NCI-H69 (cell line): ENCODE results near the gene WFDC8.
A peak's percentile ranks its signal among the peaks of the same experiment; 100 is the strongest.
"Not testable (repeated sequence)": the region's sequence is repeated elsewhere in the genome, so short reads cannot be mapped to it uniquely, and the experiment has no call there.

Source experiments
- DNase-seq: peaks from one replicate; lab custom pipeline; 2025; lab: John Stamatoyannopoulos, UW

WFDC8 gene

GRCh38 chr20:45579184-45579583 lies at the start of gene WFDC8:
Gene WFDC8 (minus strand): TSS chr20:45579284. CDS start chr20:45579247, 37 bp downstream.
- DNase-seq, result no peak

- no peak for DNase-seq
Observed at GRCh38 chr20:45626540-45626939, 47.5 kb upstream of the WFDC8 start.

GRCh38 chr20:45621593-45621992 lies 42.5 kb upstream of the WFDC8 start:
- peak; percentile 1 for DNase-seq

GRCh38 chr20:45617591-45617990 lies 38.5 kb upstream of the WFDC8 start:
- no peak for DNase-seq

- DNase-seq, result no peak
Observed at GRCh38 chr20:45612314-45612713, 33.2 kb upstream of the WFDC8 start.

- no peak for DNase-seq
Observed at GRCh38 chr20:45611054-45611453, 32.0 kb upstream of the WFDC8 start.

DNA sequence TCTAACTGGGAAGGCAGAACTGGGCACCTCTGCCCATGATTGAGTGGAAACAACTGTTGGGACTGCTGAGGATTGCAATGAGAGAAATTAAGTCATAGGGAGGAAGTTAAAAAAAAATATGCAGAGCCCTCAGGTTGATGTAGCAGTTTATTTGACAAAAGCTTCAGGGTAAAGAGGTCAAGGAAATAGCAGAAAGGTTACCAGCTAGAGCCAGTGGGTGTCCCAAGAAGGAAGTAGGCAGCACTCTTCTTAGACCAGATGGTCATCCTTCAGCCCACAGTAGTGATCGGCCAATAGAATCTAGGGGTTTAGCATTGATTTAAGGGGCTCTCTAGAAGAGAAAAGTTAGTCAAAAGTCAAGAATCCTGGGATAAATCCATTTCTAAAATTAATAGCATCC lies 28.7 kb upstream of the WFDC8 start:
- no peak for DNase-seq

DNA sequence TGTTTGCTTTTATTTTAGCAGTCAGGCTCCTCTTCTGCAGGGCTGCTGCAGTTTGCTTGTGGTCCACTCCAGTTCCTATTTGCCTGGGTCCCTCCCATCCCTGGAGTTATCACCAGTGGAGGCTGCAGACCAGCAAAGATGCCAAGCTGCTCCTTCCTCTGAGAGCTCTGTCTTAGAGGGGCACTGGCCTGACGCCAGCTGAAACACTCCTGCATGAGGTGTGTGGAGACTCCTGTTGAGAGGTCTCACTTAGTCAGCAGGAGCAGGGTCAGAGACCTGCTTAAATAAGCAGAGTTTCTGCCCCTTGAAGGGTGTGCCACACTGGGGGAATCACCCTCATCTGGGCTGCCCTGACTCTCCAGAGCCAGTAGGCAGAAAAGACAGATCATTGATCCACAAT lies 16.2 kb upstream of the WFDC8 start:
- DNase-seq, result no peak

GRCh38 chr20:45593498-45593897 lies 14.4 kb upstream of the WFDC8 start:
- no peak for DNase-seq

- DNase-seq, result peak; percentile 66
Observed at GRCh38 chr20:45592574-45593189, 13.6 kb upstream of the WFDC8 start.

DNA sequence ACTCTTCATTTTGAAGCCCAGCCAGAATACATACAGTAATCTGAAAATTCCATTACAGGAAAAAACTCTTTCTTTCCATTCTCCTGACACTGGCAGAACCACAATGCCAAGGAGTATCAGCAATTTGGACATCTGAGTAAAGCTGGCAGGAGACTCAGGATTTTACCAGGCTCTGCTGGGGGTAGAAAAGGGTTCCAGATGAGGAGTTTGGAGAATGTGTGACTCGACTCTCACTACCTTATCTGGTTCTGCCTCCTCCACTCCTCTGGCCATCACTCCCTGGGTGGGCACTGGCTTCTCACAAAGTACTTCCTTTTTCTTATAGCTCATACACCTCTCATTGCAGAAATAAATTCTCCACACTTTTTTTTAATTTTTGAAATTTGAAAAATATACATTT lies 10.6 kb upstream of the WFDC8 start:
- DNase-seq, result no peak

DNA sequence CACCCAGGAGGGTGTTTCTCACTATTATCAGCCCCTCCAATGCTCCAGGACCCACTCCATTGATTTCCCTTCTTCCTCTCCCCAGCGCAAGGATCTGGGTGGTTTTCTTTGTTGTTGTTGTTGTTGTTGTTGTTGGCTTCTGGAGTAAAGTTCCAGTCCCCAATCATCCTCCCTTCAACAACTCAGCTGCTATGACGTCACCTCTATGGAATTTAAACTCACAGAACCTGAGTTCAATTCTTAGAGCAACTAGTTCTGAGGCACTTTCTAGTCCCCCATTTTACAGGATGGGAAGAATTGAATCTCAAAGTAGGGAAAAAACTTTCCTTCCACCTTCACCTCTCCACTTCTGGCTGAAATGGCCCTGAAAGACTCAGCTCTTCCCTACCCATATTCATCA lies 9.7 kb upstream of the WFDC8 start:
- DNase-seq, result no peak

DNA sequence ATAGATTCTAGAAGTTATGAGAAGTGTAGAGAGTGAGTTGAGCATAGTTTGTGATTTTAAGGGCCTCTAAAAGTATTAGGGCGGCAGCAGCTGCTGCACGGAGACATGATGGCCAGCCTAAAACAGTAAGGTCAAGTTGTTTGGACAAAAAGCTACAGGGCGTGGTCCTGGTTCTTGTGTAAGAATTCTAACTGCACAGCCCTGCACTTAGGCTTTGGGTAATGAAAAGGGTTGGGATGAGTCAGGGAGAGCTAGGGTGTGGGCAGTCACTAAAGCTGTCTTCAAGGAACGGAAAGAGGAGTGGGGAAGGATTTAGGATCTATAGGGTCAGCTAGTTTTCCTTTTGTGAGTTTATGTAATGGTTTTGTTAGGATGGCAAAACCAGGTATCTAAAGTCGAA lies 6.9 kb upstream of the WFDC8 start:
- DNase-seq, result not testable (repeated sequence)

- DNase-seq, result not testable (repeated sequence)
Observed at GRCh38 chr20:45584294-45584693, 5.2 kb upstream of the WFDC8 start.

- no peak for DNase-seq
Observed at GRCh38 chr20:45583502-45583901, 4.4 kb upstream of the WFDC8 start.

DNA sequence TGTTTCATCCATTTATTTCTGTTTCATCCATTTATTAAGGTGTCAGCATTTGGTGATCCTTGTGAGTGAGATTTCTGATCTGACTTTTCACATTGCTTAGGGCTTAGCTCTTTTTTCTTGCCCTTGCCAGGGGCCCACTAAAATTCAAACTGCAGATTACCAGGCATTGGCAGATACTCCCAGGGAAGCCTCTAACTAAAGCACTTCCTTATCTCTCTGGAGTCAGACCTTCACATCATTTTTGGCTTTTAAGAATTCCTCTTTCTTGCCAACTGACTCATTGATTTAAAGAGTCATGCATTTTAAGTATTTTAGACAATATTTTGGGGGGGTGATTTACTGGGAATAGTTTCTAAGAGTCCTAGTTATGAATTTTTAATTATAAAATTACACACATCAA lies 2.6 kb upstream of the WFDC8 start:
- DNase-seq, result no peak

GRCh38 chr20:45578231-45578630 lies 853 bp downstream of the WFDC8 start:
- no peak for DNase-seq

DNA sequence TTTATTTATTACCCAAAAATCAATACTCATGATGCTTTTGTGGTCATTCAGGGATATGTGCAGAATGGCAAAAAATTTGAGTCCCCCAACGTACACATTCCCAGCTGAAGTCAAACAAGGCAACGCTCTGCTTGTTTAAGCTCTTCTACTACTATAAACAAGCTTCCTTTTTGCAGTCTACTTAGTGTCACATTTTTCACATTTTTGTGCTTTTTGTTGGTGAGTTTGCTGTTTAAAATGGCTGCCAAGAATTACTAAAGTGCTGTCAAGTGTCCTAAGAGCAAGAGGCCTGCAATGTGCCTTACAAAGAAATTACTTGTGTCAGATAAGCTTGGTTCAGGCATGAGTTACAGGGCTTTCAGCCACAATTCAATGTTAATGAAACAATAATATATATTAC lies 2.1 kb downstream of the WFDC8 start:
- DNase-seq, result no peak

DNA sequence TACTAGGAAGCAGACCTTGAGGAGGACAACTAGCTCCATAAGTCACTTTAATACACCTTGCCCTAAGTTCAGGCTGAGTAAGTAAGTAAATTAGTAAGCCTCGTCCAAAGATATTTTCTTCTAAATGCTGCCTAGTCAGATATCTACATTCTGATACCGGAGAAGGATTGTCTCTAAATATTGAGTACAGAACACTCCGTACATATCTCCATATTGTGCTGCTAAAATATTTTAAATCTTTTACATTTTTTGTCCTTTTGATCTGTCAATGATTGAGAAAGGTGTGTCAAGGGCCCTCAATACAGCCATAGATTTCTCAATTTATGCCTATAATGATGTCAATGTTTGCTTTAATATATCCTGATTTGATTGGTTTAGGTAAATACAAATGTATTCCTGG lies 3.2 kb downstream of the WFDC8 start:
- no peak for DNase-seq

- DNase-seq, result not testable (repeated sequence)
Observed at GRCh38 chr20:45569650-45570049, 9.4 kb downstream of the WFDC8 start.

- DNase-seq, result no peak
Observed at GRCh38 chr20:45564760-45565276, 14.3 kb downstream of the WFDC8 start.

- no peak for DNase-seq
Observed at GRCh38 chr20:45555198-45555597, 23.9 kb downstream of the WFDC8 start.

DNA sequence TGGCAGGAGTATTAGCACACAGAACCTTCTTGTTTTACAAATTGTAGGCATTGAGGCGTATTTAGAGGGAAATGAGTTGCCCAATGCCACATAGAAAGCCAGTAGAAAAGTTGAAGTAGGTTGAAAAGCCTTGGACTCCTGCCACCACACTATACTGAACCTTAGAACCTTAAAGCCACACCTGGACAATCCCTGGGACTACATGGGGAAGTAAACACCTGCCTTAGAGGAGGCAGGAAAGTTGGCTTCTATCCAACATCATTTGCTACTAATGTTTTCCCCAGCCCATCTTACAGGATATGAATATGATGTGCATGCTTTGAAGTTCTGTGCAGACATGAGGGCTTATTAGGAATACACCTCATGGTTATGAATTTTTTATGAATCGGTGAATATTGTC lies 26.6 kb downstream of the WFDC8 start:
- DNase-seq, result no peak

GRCh38 chr20:45550765-45551164 lies 28.3 kb downstream of the WFDC8 start:
- DNase-seq, result no peak
